Osteoblast (primary cell): ENCODE data around the gene ANKH. TPM values are rescaled to one million over a fixed set of nuclear protein-coding genes. Genes with fewer than 3 reads are reported as not detected.

Experiments
- DNase-seq: peaks from one replicate; pipeline ENCODE4 v3.0.0; 2011; ENCODE audit warnings: low spot score, mixed read lengths; ENCODE audit not compliant: insufficient read length; ENCODE audit errors: missing footprints
- H2AFZ ChIP-seq: 2 replicates; pipeline ENCODE4 v1.6.0; 2011; ENCODE audit warnings: mild to moderate bottlenecking, low read length
- H3K27ac ChIP-seq: 2 replicates; pipeline ENCODE4 v1.5.1; 2011; ENCODE audit warnings: mild to moderate bottlenecking, low read depth, low read length, moderate library complexity
- H3K27me3 ChIP-seq: 2 replicates; pipeline ENCODE4 v1.6.0; 2012; ENCODE audit warnings: mild to moderate bottlenecking, control low read depth, inconsistent platforms, low read length, moderate library complexity; ENCODE audit not compliant: insufficient read depth
- H3K36me3 ChIP-seq: 2 replicates; pipeline ENCODE4 v1.5.1; 2011; ENCODE audit warnings: mild to moderate bottlenecking, low read length, control low read depth, moderate library complexity; ENCODE audit not compliant: insufficient read depth
- H3K4me1 ChIP-seq: 2 replicates; pipeline ENCODE4 v1.5.1; 2011; ENCODE audit warnings: mild to moderate bottlenecking, low read length, control low read depth, moderate library complexity; ENCODE audit not compliant: insufficient read depth
- H3K4me2 ChIP-seq: 2 replicates; pipeline ENCODE4 v1.6.0; 2011; ENCODE audit warnings: mild to moderate bottlenecking, low read length; ENCODE audit not compliant: insufficient read depth
- H3K4me3 ChIP-seq: fragments of 200-600 bp; sonication (generic); 3 replicates; pipeline ENCODE4 v1.5.1; 2012; ENCODE audit warnings: mild to moderate bottlenecking, low read length, inconsistent platforms; ENCODE audit not compliant: insufficient read depth
- H3K79me2 ChIP-seq: 2 replicates; pipeline ENCODE4 v1.6.0; 2012; ENCODE audit warnings: mild to moderate bottlenecking, low read length, control low read depth, inconsistent platforms; ENCODE audit not compliant: insufficient read depth
- H3K9me3 ChIP-seq: 2 replicates; pipeline ENCODE4 v1.5.1; 2011; ENCODE audit warnings: low read depth, low read length, control low read depth
- H4K20me1 ChIP-seq: 2 replicates; pipeline ENCODE4 v1.6.0; 2012; ENCODE audit warnings: mild to moderate bottlenecking, low read length, control low read depth; ENCODE audit not compliant: insufficient read depth
- total RNA-seq: library from RNA; depleted of rRNA; stranded (reverse); fragments of >200 nt; gene quantifications from 2 replicates; pipeline ENCODE4 v1.2.3, GENCODE V29; 2012
- TF ChIP-seq, protein P1 (sequence below): IDR thresholded peaks from 2 replicates; pipeline ENCODE4 v1.5.1; 2011; ENCODE audit warnings: mild to moderate bottlenecking, low read depth, low read length, moderate library complexity; ENCODE audit errors: extremely low read depth

ANKH gene
- total RNA-seq, 1 donor = 125 TPM

DNA sequence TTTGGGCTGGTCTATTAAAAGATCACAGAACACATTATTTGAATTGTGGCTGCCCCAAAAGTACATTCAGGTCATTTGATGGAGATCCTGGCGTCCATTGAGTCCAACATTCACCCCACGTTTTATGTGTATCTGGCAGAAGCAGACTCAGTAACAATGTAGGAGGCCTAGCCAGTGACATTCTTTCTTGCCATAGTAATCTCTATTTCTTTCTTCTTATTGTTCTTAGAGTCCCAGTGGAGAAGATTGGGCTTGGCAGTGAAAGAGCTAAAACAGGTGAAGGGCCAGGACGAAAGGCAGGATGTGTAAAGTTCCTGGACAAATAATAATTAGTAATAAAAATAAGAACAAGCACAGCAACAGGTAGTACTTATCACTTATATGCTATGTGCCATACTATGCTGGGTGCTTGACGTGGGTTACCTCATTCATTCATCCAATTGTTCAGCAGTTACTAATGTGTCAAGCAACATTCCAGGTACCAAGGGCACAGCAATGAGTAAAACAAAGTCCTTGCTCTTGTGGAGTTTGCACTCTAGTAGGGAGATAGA, 12.6 kb upstream of the ANKH start:
- Histone ChIP-seq H4K20me1 (no peaks in the 10 kb centered on the region), H3K36me3 (no peaks in the 10 kb centered on the region)
- TF ChIP-seq, protein P1, sequence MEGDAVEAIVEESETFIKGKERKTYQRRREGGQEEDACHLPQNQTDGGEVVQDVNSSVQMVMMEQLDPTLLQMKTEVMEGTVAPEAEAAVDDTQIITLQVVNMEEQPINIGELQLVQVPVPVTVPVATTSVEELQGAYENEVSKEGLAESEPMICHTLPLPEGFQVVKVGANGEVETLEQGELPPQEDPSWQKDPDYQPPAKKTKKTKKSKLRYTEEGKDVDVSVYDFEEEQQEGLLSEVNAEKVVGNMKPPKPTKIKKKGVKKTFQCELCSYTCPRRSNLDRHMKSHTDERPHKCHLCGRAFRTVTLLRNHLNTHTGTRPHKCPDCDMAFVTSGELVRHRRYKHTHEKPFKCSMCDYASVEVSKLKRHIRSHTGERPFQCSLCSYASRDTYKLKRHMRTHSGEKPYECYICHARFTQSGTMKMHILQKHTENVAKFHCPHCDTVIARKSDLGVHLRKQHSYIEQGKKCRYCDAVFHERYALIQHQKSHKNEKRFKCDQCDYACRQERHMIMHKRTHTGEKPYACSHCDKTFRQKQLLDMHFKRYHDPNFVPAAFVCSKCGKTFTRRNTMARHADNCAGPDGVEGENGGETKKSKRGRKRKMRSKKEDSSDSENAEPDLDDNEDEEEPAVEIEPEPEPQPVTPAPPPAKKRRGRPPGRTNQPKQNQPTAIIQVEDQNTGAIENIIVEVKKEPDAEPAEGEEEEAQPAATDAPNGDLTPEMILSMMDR = no peak

GRCh38 chr5:14882658-14883580, 11.3 kb upstream of the ANKH start:
- no peaks in the 10 kb centered on the region for H3K27me3 ChIP-seq
- no peak overlapping the region for H2AFZ ChIP-seq
- H3K79me2 ChIP-seq = no peaks in the 10 kb centered on the region
- H3K36me3 ChIP-seq = no peaks in the 10 kb centered on the region
- no peak overlapping the region for H3K4me3 ChIP-seq
- peaks cover 15% of the 10 kb centered on the region for H3K4me1 ChIP-seq
- H4K20me1 ChIP-seq = no peaks in the 10 kb centered on the region
- TF ChIP-seq, protein P1 = no peak
- H3K9me3 ChIP-seq = no peaks in the 10 kb centered on the region
- peak; percentile 22 for DNase-seq
- H3K27ac ChIP-seq = no peak overlapping the region
- H3K4me2 ChIP-seq = no peak overlapping the region

More for the DNA sequence above, 12.6 kb upstream of the ANKH start:
- Histone ChIP-seq H3K9me3 (no peaks in the 10 kb centered on the region), H3K4me3 (no peak overlapping the region), H3K4me1 (peaks cover 15% of the 10 kb centered on the region), H2AFZ (no peak overlapping the region), H3K27me3 (no peaks in the 10 kb centered on the region), H3K4me2 (no peak overlapping the region), H3K79me2 (no peaks in the 10 kb centered on the region), H3K27ac (no peak overlapping the region)
- no peak for DNase-seq

DNA sequence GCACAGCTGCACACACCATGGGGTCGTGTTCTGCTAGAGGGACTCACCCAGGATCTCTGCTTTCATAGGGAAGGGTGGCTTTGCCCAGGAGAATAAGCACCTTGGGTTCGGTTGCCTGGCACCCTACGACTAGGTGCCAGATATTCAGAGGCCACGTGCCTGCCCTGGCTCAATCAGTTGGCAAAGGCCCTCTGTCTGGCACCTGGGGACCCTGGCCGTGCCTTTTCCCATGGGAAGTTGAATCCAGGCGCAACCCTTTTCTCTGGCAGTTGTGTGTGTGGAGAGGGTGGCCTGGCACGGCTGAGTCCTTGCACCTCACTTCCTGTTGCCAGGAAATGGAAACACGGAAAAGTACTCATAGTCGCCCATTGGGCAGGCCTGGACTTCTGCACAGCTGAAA, 10.2 kb upstream of the ANKH start:
- H3K4me1 ChIP-seq = peaks cover 15% of the 10 kb centered on the region
- H2AFZ ChIP-seq = no peak overlapping the region
- no peak overlapping the region for H3K4me3 ChIP-seq
- no peaks in the 10 kb centered on the region for H3K79me2 ChIP-seq
- DNase-seq = no peak
- no peaks in the 10 kb centered on the region for H3K27me3 ChIP-seq
- no peaks in the 10 kb centered on the region for H3K9me3 ChIP-seq
- H3K36me3 ChIP-seq = no peaks in the 10 kb centered on the region
- TF ChIP-seq, protein P1 = no peak
- H3K4me2 ChIP-seq = no peak overlapping the region
- H3K27ac ChIP-seq = no peak overlapping the region
- H4K20me1 ChIP-seq = no peaks in the 10 kb centered on the region

GRCh38 chr5:14880688-14881087, 9.1 kb upstream of the ANKH start:
- peaks cover 15% of the 10 kb centered on the region for H3K4me1 ChIP-seq
- DNase-seq = peak; percentile 62
- no peaks in the 10 kb centered on the region for H3K9me3 ChIP-seq
- no peak overlapping the region for H3K4me3 ChIP-seq
- H2AFZ ChIP-seq = no peak overlapping the region
- no peaks in the 10 kb centered on the region for H3K79me2 ChIP-seq
- no peak overlapping the region for H3K27ac ChIP-seq
- no peak overlapping the region for H3K4me2 ChIP-seq
- no peaks in the 10 kb centered on the region for H4K20me1 ChIP-seq
- H3K27me3 ChIP-seq = no peaks in the 10 kb centered on the region
- H3K36me3 ChIP-seq = no peaks in the 10 kb centered on the region
- TF ChIP-seq, protein P1 = no peak
